Measurements from ENCODE around the gene CLEC2A. TPM values are rescaled to one million over a fixed set of nuclear protein-coding genes. Genes with fewer than 3 reads are reported as not detected.

CLEC2A gene
- polyA plus RNA-seq, 1 donor from 2014 or later, result not detected

DNA sequence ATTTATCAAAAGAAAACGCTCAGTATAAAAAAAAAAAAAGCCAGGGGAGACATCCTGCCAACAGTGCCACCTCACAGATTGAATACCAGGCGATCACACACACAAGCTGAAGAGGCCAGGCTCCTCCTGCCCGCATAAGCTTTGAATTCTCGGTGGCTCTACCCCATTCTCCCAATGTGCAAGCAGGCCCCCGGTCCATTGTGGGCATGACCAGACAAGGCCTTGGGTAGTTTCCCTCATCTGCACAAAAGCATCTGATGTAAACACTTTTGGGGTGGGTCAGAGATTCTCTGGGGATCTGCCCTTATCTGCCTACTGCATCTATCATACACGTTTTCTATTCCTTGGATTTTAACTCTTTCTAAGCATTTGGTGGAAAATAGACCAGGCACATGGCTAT, 34.6 kb downstream of the CLEC2A start:
- Histone ChIP-seq H3K9me2 (ENCODE audit: insufficient read depth, low read length) (no peaks in the 10 kb centered on the region), H3K79me2 (replicated peaks; ENCODE audit: insufficient read depth, low read length) (no peaks in the 10 kb centered on the region), H3K4me3 (ENCODE audit: low read length) (no peak overlapping the region), H3K36me3 (ENCODE audit: insufficient read depth, low read length) (no peaks in the 10 kb centered on the region), H3K9ac (ENCODE audit: low read length) (no peak overlapping the region), H2AFZ (ENCODE audit: low read depth, low read length) (no peak overlapping the region), H3K27ac (ENCODE audit: low read length) (no peak overlapping the region), H3K9me3 (ENCODE audit: low read length) (no peaks in the 10 kb centered on the region), H3K27me3 (ENCODE audit: insufficient read depth, low read depth, low read length) (no peaks in the 10 kb centered on the region), H4K20me1 (ENCODE audit: insufficient read depth) (no peaks in the 10 kb centered on the region), H3F3A (ENCODE audit: insufficient read depth, low read length, poor library complexity, severe bottlenecking) (no peaks in the 10 kb centered on the region), H3K4me2 (ENCODE audit: low read length) (no peak overlapping the region)
- no peak for TF ChIP-seq RAD21 (conservative IDR thresholded peaks at IDR 0.05)
- TF ChIP-seq SMC3 (conservative IDR thresholded peaks at IDR 0.05; ENCODE audit: poor library complexity), result no peak
- TF ChIP-seq EZH2 (IDR thresholded peaks at IDR 0.05; ENCODE audit: borderline replicate concordance, insufficient read depth, low read length, poor library complexity, severe bottlenecking), result no peak
- TF ChIP-seq, protein P1, sequence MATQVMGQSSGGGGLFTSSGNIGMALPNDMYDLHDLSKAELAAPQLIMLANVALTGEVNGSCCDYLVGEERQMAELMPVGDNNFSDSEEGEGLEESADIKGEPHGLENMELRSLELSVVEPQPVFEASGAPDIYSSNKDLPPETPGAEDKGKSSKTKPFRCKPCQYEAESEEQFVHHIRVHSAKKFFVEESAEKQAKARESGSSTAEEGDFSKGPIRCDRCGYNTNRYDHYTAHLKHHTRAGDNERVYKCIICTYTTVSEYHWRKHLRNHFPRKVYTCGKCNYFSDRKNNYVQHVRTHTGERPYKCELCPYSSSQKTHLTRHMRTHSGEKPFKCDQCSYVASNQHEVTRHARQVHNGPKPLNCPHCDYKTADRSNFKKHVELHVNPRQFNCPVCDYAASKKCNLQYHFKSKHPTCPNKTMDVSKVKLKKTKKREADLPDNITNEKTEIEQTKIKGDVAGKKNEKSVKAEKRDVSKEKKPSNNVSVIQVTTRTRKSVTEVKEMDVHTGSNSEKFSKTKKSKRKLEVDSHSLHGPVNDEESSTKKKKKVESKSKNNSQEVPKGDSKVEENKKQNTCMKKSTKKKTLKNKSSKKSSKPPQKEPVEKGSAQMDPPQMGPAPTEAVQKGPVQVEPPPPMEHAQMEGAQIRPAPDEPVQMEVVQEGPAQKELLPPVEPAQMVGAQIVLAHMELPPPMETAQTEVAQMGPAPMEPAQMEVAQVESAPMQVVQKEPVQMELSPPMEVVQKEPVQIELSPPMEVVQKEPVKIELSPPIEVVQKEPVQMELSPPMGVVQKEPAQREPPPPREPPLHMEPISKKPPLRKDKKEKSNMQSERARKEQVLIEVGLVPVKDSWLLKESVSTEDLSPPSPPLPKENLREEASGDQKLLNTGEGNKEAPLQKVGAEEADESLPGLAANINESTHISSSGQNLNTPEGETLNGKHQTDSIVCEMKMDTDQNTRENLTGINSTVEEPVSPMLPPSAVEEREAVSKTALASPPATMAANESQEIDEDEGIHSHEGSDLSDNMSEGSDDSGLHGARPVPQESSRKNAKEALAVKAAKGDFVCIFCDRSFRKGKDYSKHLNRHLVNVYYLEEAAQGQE (IDR thresholded peaks at IDR 0.05; ENCODE audit: borderline replicate concordance), result no peak
- no peak for TF ChIP-seq MXI1 (conservative IDR thresholded peaks at IDR 0.05; ENCODE audit: poor library complexity, severe bottlenecking)
- no peak for TF ChIP-seq EP300 (conservative IDR thresholded peaks at IDR 0.05; ENCODE audit: poor library complexity, severe bottlenecking)
- TF ChIP-seq, protein P2, sequence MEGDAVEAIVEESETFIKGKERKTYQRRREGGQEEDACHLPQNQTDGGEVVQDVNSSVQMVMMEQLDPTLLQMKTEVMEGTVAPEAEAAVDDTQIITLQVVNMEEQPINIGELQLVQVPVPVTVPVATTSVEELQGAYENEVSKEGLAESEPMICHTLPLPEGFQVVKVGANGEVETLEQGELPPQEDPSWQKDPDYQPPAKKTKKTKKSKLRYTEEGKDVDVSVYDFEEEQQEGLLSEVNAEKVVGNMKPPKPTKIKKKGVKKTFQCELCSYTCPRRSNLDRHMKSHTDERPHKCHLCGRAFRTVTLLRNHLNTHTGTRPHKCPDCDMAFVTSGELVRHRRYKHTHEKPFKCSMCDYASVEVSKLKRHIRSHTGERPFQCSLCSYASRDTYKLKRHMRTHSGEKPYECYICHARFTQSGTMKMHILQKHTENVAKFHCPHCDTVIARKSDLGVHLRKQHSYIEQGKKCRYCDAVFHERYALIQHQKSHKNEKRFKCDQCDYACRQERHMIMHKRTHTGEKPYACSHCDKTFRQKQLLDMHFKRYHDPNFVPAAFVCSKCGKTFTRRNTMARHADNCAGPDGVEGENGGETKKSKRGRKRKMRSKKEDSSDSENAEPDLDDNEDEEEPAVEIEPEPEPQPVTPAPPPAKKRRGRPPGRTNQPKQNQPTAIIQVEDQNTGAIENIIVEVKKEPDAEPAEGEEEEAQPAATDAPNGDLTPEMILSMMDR (IDR thresholded peaks at IDR 0.05; ENCODE audit: poor library complexity, severe bottlenecking), result no peak
- no peak for TF ChIP-seq POLR2AphosphoS5 (IDR thresholded peaks at IDR 0.05)
- TF ChIP-seq TAF1 (IDR thresholded peaks at IDR 0.05; ENCODE audit: low read depth), result no peak

DNA sequence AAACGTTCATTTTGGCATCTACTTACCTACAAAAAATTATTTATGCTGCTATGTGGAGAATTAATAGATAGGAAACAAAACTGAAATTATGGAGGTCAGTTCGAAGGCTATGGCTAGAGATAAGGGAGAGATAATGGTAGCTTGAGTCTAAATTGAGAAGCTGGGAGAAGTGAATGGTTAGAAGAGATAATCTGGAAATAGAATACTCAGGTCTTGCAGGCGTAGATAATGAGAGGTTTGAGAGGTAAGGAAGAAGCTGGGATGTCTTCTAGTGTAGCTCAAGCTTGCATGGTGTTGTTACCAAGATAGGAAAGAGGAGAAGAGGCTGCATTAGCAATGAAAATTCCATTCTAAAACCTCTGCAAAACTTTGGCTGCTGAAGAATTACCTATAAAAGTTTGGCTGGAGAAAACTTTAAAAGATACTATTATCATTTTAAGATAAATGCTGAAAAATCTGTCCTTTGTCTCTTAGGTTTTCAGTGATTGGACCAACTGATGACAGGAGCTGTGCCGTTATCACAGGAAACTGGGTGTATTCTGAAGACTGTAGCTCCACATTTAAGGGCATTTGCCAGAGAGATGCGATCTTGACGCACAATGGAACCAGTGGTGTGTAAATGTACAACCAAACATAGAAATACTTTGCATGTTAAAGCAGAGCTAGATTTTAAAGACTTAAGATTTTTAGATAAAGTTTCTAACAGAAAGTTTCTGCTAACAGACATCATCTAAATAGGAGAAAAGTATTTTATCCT, 36.8 kb downstream of the CLEC2A start:
- H3K27ac ChIP-seq (ENCODE audit: low read length), result no peak overlapping the region
- no peak overlapping the region for H3K4me3 ChIP-seq (ENCODE audit: low read length)
- H3K9me3 ChIP-seq (ENCODE audit: low read length), result no peaks in the 10 kb centered on the region
- H3K79me2 ChIP-seq (replicated peaks; ENCODE audit: insufficient read depth, low read length), result no peaks in the 10 kb centered on the region
- H3K9me2 ChIP-seq (ENCODE audit: insufficient read depth, low read length), result no peaks in the 10 kb centered on the region
- H3F3A ChIP-seq (ENCODE audit: insufficient read depth, low read length, poor library complexity, severe bottlenecking), result no peaks in the 10 kb centered on the region
- no peak overlapping the region for H3K4me2 ChIP-seq (ENCODE audit: low read length)
- no peak overlapping the region for H3K9ac ChIP-seq (ENCODE audit: low read length)
- no peaks in the 10 kb centered on the region for H4K20me1 ChIP-seq (ENCODE audit: insufficient read depth)
- no peak overlapping the region for H2AFZ ChIP-seq (ENCODE audit: low read depth, low read length)
- no peaks in the 10 kb centered on the region for H3K27me3 ChIP-seq (ENCODE audit: insufficient read depth, low read depth, low read length)
- H3K36me3 ChIP-seq (ENCODE audit: insufficient read depth, low read length), result no peaks in the 10 kb centered on the region
- TF ChIP-seq, protein P1 (IDR thresholded peaks at IDR 0.05; ENCODE audit: borderline replicate concordance), result no peak
- TF ChIP-seq POLR2AphosphoS5 (IDR thresholded peaks at IDR 0.05) (no peak), RAD21 (conservative IDR thresholded peaks at IDR 0.05) (no peak)

Data from neural cell (in vitro differentiated cells).